IPS-20b (cell line): ENCODE data around the gene TOP3A.

Experiments
- H3K27ac ChIP-seq: one replicate; pipeline ENCODE4 v1.5.1; 2013; ENCODE audit warnings: low read length
- H3K27me3 ChIP-seq: 2 replicates; pipeline ENCODE4 v1.6.1; 2013; ENCODE audit warnings: mild to moderate bottlenecking, low read length, inconsistent platforms; ENCODE audit not compliant: insufficient read depth
- H3K36me3 ChIP-seq: 2 replicates; pipeline ENCODE4 v1.6.1; 2013; ENCODE audit warnings: low read depth, mild to moderate bottlenecking, inconsistent platforms, low read length, moderate library complexity; ENCODE audit not compliant: insufficient read depth
- H3K4me1 ChIP-seq: 2 replicates; pipeline ENCODE4 v1.6.1; 2013; ENCODE audit warnings: mild to moderate bottlenecking, control low read depth, inconsistent platforms, low read length, moderate library complexity; ENCODE audit not compliant: insufficient read depth
- H3K4me3 ChIP-seq: 2 replicates; pipeline ENCODE4 v1.5.1; 2013; ENCODE audit warnings: mild to moderate bottlenecking, low read length, inconsistent platforms
- H3K9ac ChIP-seq: 2 replicates; pipeline ENCODE4 v1.6.1; 2013; ENCODE audit warnings: low read depth, mild to moderate bottlenecking, inconsistent platforms, low read length, moderate library complexity
- H3K9me3 ChIP-seq: 2 replicates; pipeline ENCODE4 v1.6.1; 2013; ENCODE audit warnings: mild to moderate bottlenecking, low read depth, low read length, inconsistent platforms; ENCODE audit not compliant: insufficient read depth

The TOP3A gene

GRCh38 chr17:18248811-18249210 lies 66.0 kb downstream of the TOP3A start:
- no peak overlapping the region for H3K4me3 ChIP-seq
- no peak overlapping the region for H3K27ac ChIP-seq
- peaks cover 8% of the 10 kb centered on the region; the same call in 1 of the 2 replicates for H3K4me1 ChIP-seq
- no peaks in the 10 kb centered on the region for H3K9me3 ChIP-seq
- no peaks in the 10 kb centered on the region for H3K27me3 ChIP-seq
- peaks cover 82% of the 10 kb centered on the region for H3K36me3 ChIP-seq
- no peak overlapping the region for H3K9ac ChIP-seq

GRCh38 chr17:18248300-18248731 lies 66.5 kb downstream of the TOP3A start:
- peaks cover 8% of the 10 kb centered on the region; the same call in 1 of the 2 replicates for H3K4me1 ChIP-seq
- no peaks in the 10 kb centered on the region for H3K27me3 ChIP-seq
- H3K9me3 ChIP-seq: no peaks in the 10 kb centered on the region
- H3K27ac ChIP-seq: no peak overlapping the region
- H3K9ac ChIP-seq: no peak overlapping the region
- H3K4me3 ChIP-seq: no peak overlapping the region
- peaks cover 82% of the 10 kb centered on the region for H3K36me3 ChIP-seq

GRCh38 chr17:18247613-18248001 lies 67.2 kb downstream of the TOP3A start:
- Histone ChIP-seq H3K27me3 (no peaks in the 10 kb centered on the region), H3K9ac (no peak overlapping the region), H3K4me3 (peak overlapping the region; percentile 77; the same call in 1 of the 2 replicates), H3K9me3 (no peaks in the 10 kb centered on the region), H3K36me3 (peaks cover 80% of the 10 kb centered on the region), H3K27ac (peak overlapping the region; percentile 88), H3K4me1 (peaks cover 8% of the 10 kb centered on the region; the same call in 1 of the 2 replicates)

GRCh38 chr17:18246880-18247612 lies 67.7 kb downstream of the TOP3A start:
- H3K27me3 ChIP-seq: no peaks in the 10 kb centered on the region
- peaks cover 8% of the 10 kb centered on the region; the same call in 1 of the 2 replicates for H3K4me1 ChIP-seq
- peak overlapping the region; percentile 77 for H3K4me3 ChIP-seq
- H3K36me3 ChIP-seq: peaks cover 80% of the 10 kb centered on the region
- peak overlapping the region; percentile 88; the same call in 1 of the 2 replicates for H3K9ac ChIP-seq
- peak overlapping the region; percentile 88 for H3K27ac ChIP-seq
- H3K9me3 ChIP-seq: no peaks in the 10 kb centered on the region

- Histone ChIP-seq H3K9ac (peak overlapping the region; percentile 77; the same call in 1 of the 2 replicates), H3K36me3 (peaks cover 80% of the 10 kb centered on the region), H3K4me3 (peak overlapping the region; percentile 63), H3K27ac (no peak overlapping the region), H3K27me3 (no peaks in the 10 kb centered on the region), H3K4me1 (peaks cover 8% of the 10 kb centered on the region; the same call in 1 of the 2 replicates), H3K9me3 (no peaks in the 10 kb centered on the region)
Measured at GRCh38 chr17:18246109-18246725, 68.6 kb downstream of the TOP3A start.

- no peak overlapping the region for H3K27ac ChIP-seq
- H3K9ac ChIP-seq: no peak overlapping the region
- no peaks in the 10 kb centered on the region for H3K9me3 ChIP-seq
- H3K4me1 ChIP-seq: peaks cover 8% of the 10 kb centered on the region; the same call in 1 of the 2 replicates
- peaks cover 80% of the 10 kb centered on the region for H3K36me3 ChIP-seq
- no peak overlapping the region for H3K4me3 ChIP-seq
- no peaks in the 10 kb centered on the region for H3K27me3 ChIP-seq
Measured at GRCh38 chr17:18245038-18245776, 69.6 kb downstream of the TOP3A start.

- Histone ChIP-seq H3K9me3 (no peaks in the 10 kb centered on the region), H3K27ac (no peak overlapping the region), H3K9ac (no peak overlapping the region), H3K4me1 (peaks cover under 1% of the 10 kb centered on the region; the same call in 1 of the 2 replicates), H3K36me3 (peaks cover 87% of the 10 kb centered on the region), H3K4me3 (no peak overlapping the region), H3K27me3 (no peaks in the 10 kb centered on the region)
Measured at GRCh38 chr17:18241229-18241871, 73.4 kb downstream of the TOP3A start.

GRCh38 chr17:18240449-18240848 lies 74.3 kb downstream of the TOP3A start:
- Histone ChIP-seq H3K4me1 (no peaks in the 10 kb centered on the region), H3K9ac (no peak overlapping the region), H3K36me3 (peaks cover 87% of the 10 kb centered on the region), H3K9me3 (no peaks in the 10 kb centered on the region), H3K27me3 (no peaks in the 10 kb centered on the region), H3K27ac (no peak overlapping the region), H3K4me3 (no peak overlapping the region)

GRCh38 chr17:18238299-18238698 lies 76.5 kb downstream of the TOP3A start:
- H3K9me3 ChIP-seq: no peaks in the 10 kb centered on the region
- H3K9ac ChIP-seq: no peak overlapping the region
- no peak overlapping the region for H3K27ac ChIP-seq
- no peaks in the 10 kb centered on the region for H3K4me1 ChIP-seq
- no peaks in the 10 kb centered on the region for H3K27me3 ChIP-seq
- H3K4me3 ChIP-seq: no peak overlapping the region
- H3K36me3 ChIP-seq: peaks cover 93% of the 10 kb centered on the region

- Histone ChIP-seq H3K36me3 (peaks cover 95% of the 10 kb centered on the region), H3K4me1 (no peaks in the 10 kb centered on the region)
Measured at GRCh38 chr17:18237461-18237860, 77.3 kb downstream of the TOP3A start.

GRCh38 chr17:18236494-18236893 lies 78.3 kb downstream of the TOP3A start:
- H3K9me3 ChIP-seq: no peaks in the 10 kb centered on the region
- H3K4me3 ChIP-seq: no peak overlapping the region
- no peak overlapping the region for H3K9ac ChIP-seq
- no peaks in the 10 kb centered on the region for H3K4me1 ChIP-seq
- no peak overlapping the region for H3K27ac ChIP-seq
- H3K27me3 ChIP-seq: no peaks in the 10 kb centered on the region
- H3K36me3 ChIP-seq: peaks cover 91% of the 10 kb centered on the region

More at GRCh38 chr17:18237461-18237860, 77.3 kb downstream of the TOP3A start:
- no peak overlapping the region for H3K4me3 ChIP-seq
- H3K27me3 ChIP-seq: no peaks in the 10 kb centered on the region
- H3K27ac ChIP-seq: no peak overlapping the region
- no peak overlapping the region for H3K9ac ChIP-seq
- H3K9me3 ChIP-seq: no peaks in the 10 kb centered on the region
